Breast epithelium (tissue), 4 donors: ENCODE measurements around the gene RAMACL. TPM values are rescaled to one million over a fixed set of nuclear protein-coding genes. Genes with fewer than 3 reads are reported as not detected.

Experiments used
- DNase-seq, 2 donors: peaks; one replicate each; pipeline ENCODE4 v3.0.0-alpha.2; 2019; ENCODE audit warnings: low spot score in 2 of 2
- H3K27ac ChIP-seq, 2 donors: fragments of 200-600 bp; sonication (generic) in 1 of 2; one replicate each; pipeline ENCODE4 v1.5.1; 2016 to 2019; ENCODE audit warnings: mild to moderate bottlenecking in 1 of 2
- H3K27me3 ChIP-seq, 2 donors: fragments of 200-600 bp; sonication (generic) in 1 of 2; one replicate each; pipeline versions ENCODE4 v1.5.1 to v1.6.0; 2017 to 2019; ENCODE audit warnings: control low read depth in 1 of 2, mild to moderate bottlenecking in 1 of 2
- H3K36me3 ChIP-seq: fragments of 200-600 bp; one replicate; pipeline ENCODE4 v1.5.1; 2019
- H3K4me1 ChIP-seq, 2 donors: fragments of 200-600 bp; sonication (generic); one replicate each; pipeline ENCODE4 v1.5.1; 2016 to 2019; ENCODE audit warnings: control low read depth in 1 of 2
- H3K4me3 ChIP-seq, 3 donors: fragments of 200-600 bp; sonication (generic); 1 replicate in 2 of 3; 2 replicates in 1 of 3; pipeline ENCODE4 v1.5.1; 2016 to 2019; ENCODE audit warnings: mild to moderate bottlenecking in 3 of 3, moderate library complexity in 2 of 3
- H3K9me3 ChIP-seq, 2 donors: fragments of 200-600 bp; sonication (generic) in 1 of 2; one replicate each; pipeline ENCODE4 v1.5.1; 2016 to 2019; ENCODE audit warnings: control low read depth in 1 of 2
- CTCF ChIP-seq, 3 donors: fragments of 450-650 bp; IDR thresholded peaks; one replicate each; pipeline ENCODE4 v1.5.1; 2016 to 2017; ENCODE audit warnings: antibody characterized with exemption in 3 of 3, mild to moderate bottlenecking in 3 of 3, moderate library complexity in 3 of 3
- POLR2A ChIP-seq: fragments of 450-650 bp; IDR thresholded peaks from one replicate; pipeline ENCODE4 v1.6.1; 2016; ENCODE audit warnings: antibody characterized with exemption, mild to moderate bottlenecking, moderate library complexity
- POLR2AphosphoS5 ChIP-seq, 3 donors: sonication (generic); formaldehyde crosslinking; IDR thresholded peaks; one replicate each; pipeline ENCODE4 v1.6.1; 2017; ENCODE audit warnings: antibody characterized with exemption in 3 of 3
- intact Hi-C: fragments of 100-400 bp; cut with DNase I; formaldehyde crosslinking; loops from one replicate; pipeline ENCODE4 v1.15.1; 2023; ENCODE audit warnings: low total_unique reads
- total RNA-seq, 3 donors: library from RNA; depleted of rRNA; stranded (reverse); fragments of >200 nt; gene quantifications; one replicate each; pipeline ENCODE4 v1.1.0, GENCODE V29; 2016

Gene RAMACL
- total RNA-seq, 3 donors from 2014 or later = 2.5 to 13.4 (median 2.6) TPM

GRCh38 chr6:166598441-166599138 lies 12.1 kb upstream of the RAMACL start:
- H3K4me1 ChIP-seq = no peaks in the 10 kb centered on the region
- no peaks in the 10 kb centered on the region for H3K36me3 ChIP-seq
- H3K4me3 ChIP-seq = no peak overlapping the region
- H3K9me3 ChIP-seq = no peaks in the 10 kb centered on the region
- H3K27ac ChIP-seq = peak overlapping the region; percentile 60 to 85
- TF ChIP-seq POLR2AphosphoS5 (IDR thresholded peaks at IDR 0.05) = peak in 2 of 3 donors; percentile 71 to 82
- no peak for TF ChIP-seq CTCF (IDR thresholded peaks at IDR 0.05)
- DNase-seq = peak in 1 of 2 donors; percentile 32
- no peaks in the 10 kb centered on the region for H3K27me3 ChIP-seq
- intact Hi-C loops = no loop called here

DNA sequence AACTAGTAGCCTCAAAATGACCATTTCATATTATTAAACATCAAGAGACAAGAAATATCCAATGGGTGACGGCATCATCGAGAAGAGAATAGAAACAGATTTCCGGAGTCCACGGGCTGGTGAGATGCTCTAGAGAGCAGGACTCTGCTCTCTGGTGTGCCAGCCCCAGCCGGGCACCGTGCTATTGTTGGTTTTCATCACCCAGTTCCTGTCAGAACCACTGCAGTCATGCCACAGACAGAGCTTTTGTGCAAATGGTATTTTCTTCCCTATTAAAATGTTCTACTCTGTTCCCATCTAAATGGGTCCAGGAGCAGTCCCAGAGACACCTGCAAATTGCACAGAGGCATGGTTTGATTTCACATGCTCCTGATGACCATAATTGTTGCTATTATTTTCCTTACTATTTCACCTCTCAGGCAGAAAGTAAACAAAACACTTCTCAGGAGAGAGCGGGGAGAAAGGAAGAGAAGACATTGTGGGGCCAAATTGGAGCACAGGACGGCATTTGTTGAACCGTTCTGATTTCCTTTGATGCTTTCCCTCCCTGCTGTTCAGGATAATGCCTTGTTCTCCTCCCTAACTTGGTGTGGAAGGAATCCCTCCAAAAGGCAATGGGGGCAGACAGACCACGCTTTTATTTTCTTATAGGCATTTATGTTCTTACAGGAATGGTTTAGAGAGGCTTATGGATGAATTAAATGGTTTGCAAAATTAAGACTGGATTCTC lies 11.4 kb upstream of the RAMACL start:
- intact Hi-C loops = no loop called here
- no peaks in the 10 kb centered on the region for H3K36me3 ChIP-seq
- no peaks in the 10 kb centered on the region for H3K27me3 ChIP-seq
- TF ChIP-seq CTCF (IDR thresholded peaks at IDR 0.05) (no peak), POLR2A (no peak), POLR2AphosphoS5 (IDR thresholded peaks at IDR 0.05) (no peak)
- H3K4me3 ChIP-seq = no peak overlapping the region
- H3K4me1 ChIP-seq = no peaks in the 10 kb centered on the region
- no peak for DNase-seq
- H3K9me3 ChIP-seq = no peaks in the 10 kb centered on the region
- H3K27ac ChIP-seq = peak overlapping the region; percentile 60 to 85

GRCh38 chr6:166596776-166597507 lies 10.5 kb upstream of the RAMACL start:
- no peak for TF ChIP-seq CTCF (IDR thresholded peaks at IDR 0.05)
- no peak for TF ChIP-seq POLR2AphosphoS5 (IDR thresholded peaks at IDR 0.05)
- TF ChIP-seq POLR2A = no peak
- Histone ChIP-seq H3K36me3 (no peaks in the 10 kb centered on the region), H3K4me3 (no peak overlapping the region), H3K4me1 (no peaks in the 10 kb centered on the region), H3K9me3 (no peaks in the 10 kb centered on the region), H3K27me3 (no peaks in the 10 kb centered on the region), H3K27ac (peak overlapping the region; percentile 13 to 38)
- intact Hi-C loops = no loop called here
- DNase-seq = no peak

GRCh38 chr6:166595949-166596348 lies 9.5 kb upstream of the RAMACL start:
- no peaks in the 10 kb centered on the region for H3K9me3 ChIP-seq
- intact Hi-C loops = no loop called here
- no peak for TF ChIP-seq POLR2AphosphoS5 (IDR thresholded peaks at IDR 0.05)
- TF ChIP-seq POLR2A = no peak
- no peak for TF ChIP-seq CTCF (IDR thresholded peaks at IDR 0.05)
- H3K27ac ChIP-seq = peak overlapping the region in 1 of 2 donors; percentile 54
- H3K36me3 ChIP-seq = no peaks in the 10 kb centered on the region
- DNase-seq = no peak
- no peaks in the 10 kb centered on the region for H3K4me1 ChIP-seq
- H3K27me3 ChIP-seq = no peaks in the 10 kb centered on the region
- H3K4me3 ChIP-seq = no peak overlapping the region
